IPS-18c (cell line): ENCODE results near the gene GNA12.
"Not testable (repeated sequence)": the region's sequence is repeated elsewhere in the genome, so short reads cannot be mapped to it uniquely, and the experiment has no call there.

ENCODE experiments used
- H3K4me3 ChIP-seq: 2 replicates; pipeline ENCODE4 v1.7.0; 2013; ENCODE audit warnings: low read depth, mild to moderate bottlenecking, low read length, moderate library complexity; ENCODE audit not compliant: insufficient read depth
- H3K9me3 ChIP-seq: one replicate; pipeline ENCODE4 v1.6.1; 2013; ENCODE audit warnings: mild to moderate bottlenecking, low read length, moderate library complexity; ENCODE audit not compliant: control insufficient read depth, insufficient read depth

The GNA12 gene

DNA sequence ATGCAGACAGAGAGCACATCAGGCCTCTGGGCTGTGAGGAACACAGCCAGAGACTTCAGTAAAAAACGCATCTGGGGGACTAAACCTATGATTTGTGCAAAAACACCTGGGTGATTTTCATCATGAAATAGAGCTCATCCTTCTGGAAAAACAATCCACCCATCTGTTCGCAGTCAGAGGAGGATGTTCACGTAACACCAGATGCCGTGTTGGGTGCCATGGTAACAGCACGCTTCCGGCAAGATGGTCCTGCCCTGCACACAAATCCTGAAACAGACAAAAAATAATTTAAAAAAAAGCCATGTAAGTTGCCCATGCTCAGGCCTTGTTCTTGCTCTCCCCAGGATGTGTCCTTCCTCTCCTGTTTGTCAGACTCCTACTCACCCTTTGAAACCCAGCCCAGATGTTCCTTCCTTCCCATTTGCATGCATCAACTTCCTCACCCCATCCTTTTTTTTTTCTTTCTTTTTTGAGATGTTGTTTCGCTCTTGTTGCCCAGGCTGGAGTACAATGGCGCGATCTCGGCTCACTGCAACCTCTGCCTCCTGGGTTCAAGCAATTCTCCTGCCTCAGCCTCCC, 28.3 kb upstream of the GNA12 start:
- Histone ChIP-seq H3K9me3 (no peaks in the 10 kb centered on the region), H3K4me3 (no peak overlapping the region)

DNA sequence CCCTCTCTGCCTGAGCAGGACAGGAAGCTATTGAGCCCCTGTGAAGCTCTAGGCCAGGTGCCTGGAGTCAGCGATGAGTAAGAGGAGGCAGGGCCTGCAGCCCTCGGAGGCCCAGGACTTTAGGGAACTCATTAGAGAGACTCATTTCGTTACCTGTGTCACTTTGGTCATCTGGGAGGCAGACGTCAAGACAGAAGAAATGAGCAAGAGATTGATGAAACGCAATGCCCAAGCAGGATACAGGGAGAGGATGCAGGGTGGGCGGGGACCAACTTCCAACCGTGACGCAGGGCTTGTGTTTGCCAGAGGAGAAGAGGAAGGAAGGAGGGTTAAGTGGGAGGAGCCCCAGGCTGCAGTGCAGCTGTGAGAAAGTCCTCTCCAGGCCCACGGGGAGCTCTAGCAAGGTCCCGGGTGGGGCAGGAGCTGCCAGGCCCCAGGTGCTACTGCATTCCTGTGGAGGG, 26.4 kb upstream of the GNA12 start:
- H3K9me3 ChIP-seq = no peaks in the 10 kb centered on the region

DNA sequence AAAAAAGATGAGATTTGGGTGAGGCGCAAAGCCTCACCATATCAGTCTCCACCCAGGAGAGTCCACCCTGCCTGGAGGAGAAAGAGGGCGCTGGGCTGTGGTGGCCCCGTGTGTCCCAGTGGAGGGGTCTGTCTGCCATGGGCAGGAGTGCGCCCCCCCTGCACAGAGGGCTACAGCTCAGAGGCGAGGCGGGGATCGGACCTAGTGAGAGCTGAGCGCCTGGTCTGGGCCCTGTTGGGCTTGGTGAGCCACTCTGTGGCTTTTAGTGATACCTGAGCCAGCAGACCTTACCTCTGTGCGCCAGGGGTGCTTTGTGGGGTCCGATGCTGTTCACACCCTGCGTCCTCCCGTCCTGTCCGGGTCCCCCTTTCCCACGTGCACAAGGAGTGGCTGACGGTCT, 25.9 kb upstream of the GNA12 start:
- no peak overlapping the region for H3K4me3 ChIP-seq

More for the DNA sequence above, 26.4 kb upstream of the GNA12 start:
- H3K4me3 ChIP-seq = no peak overlapping the region

DNA sequence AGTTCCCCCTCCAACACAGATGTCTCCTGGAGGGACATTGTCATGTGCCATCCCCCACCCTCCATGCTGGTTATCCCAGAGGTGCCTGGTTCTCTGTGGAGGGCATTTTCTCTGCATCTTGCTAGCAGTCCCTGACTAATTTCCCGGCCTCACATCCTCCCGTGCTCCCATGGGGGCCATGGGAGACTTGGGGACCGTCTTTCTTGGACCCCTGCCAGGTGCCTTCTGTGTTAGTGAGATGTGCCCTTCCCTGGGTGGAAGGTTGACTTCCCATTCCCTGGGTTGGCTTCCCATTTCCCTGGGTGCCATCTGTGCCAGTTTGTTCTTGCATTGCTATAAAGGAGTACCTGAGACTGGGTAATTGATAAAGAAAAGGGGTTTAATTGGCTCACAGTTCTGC, 22.5 kb upstream of the GNA12 start:
- Histone ChIP-seq H3K9me3 (no peaks in the 10 kb centered on the region), H3K4me3 (no peak overlapping the region)

More for the DNA sequence above, 25.9 kb upstream of the GNA12 start:
- no peaks in the 10 kb centered on the region for H3K9me3 ChIP-seq

DNA sequence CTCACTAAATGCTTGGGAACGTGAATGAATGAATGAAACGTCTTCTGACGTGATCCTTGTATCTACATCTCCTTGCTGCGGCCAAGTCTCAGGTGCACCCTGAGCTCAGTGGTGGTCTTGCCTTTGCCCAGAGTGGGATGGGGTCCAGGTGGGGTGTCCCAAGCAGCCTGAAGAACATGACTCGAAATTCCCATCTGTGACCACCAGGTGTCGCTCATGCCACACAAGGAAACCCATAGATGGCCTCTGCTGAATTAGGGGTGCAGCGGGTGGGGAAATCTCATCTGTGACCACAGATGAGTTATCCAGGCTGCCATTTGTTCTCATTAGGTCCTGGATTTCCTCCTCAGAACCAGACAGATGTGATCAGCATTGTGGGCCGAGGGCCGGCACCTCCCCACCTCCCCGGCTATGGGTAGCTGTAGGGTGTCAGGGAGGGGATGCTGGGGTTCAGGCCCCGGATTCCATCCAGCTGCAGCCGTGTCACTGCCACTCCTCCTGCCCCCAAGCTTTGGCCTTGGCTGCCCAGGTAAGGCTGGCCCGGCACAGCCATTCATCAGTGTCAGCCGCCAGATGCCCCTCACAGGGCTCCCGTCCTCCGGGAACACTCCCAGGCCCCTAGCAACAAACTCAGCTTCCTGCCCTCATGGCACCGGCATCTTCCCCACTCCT, 21.0 kb upstream of the GNA12 start:
- no peaks in the 10 kb centered on the region for H3K9me3 ChIP-seq

DNA sequence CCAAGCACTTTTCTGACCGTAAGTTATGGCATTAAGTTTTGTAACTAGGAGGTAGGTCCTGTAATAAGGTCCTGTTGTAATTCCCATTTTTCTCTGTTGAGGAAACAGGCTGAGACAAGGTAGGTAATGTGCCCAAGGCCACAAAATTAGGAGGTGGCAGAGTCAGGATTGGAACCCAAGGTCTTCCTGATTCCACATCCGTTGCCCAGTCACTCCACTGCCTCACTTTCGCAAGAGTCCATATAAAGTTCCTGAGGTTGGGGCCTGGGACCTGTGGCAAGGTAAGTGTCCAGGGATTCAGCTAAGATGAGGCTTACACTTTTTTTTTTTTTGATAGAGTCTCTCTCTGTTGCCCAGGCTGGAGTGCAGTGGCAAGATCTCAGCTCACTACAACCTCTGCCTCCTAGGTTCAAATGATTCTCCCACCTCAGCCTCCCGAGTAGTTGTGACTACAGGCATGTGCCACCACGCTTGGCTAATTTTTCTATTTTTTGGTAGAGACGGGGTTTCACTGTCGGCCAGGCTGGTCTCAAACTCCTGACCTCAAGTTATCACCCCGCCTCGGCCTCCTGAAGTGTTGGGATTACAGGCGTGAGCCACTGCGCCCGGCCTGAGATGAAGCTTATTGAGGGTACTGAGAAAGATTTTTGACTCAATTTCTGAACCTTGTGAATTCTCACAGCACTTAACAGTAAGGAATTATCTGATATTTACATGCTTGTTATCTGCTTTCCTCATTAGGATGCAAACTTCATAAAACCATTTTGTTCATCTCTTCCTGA, 20.3 kb upstream of the GNA12 start:
- H3K9me3 ChIP-seq = no peaks in the 10 kb centered on the region
- H3K4me3 ChIP-seq = no peak overlapping the region

More for the DNA sequence above, 21.0 kb upstream of the GNA12 start:
- no peak overlapping the region for H3K4me3 ChIP-seq

DNA sequence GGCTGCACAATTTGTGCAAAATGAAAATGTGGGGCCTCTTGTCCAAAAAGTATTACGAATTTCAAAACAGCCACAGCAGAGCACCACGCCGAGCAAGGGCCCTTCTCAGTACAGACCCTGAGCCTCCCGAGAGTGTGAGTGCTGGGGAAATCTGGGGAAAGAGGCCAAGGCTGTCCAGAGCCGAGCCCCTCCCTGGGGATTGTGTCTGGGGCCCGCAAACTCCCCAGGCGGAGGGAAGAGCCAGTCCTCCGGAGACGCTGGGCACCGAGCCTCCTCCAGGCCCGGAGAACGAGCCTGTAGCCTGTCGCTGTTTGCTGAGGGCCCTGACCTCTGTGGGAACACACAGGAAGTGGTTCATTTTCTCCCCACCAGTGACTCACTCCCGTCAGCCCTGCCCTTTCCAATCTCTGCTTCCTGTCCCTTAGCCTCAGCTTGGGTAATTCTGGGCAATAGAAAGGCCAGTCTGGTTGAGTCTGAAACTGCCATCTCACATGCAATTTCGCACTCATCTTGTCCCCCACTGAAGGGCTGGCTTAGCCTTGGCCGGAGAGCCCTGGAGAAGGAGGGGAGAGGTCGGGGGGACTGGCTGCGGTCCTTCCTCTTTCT, 19.5 kb upstream of the GNA12 start:
- Histone ChIP-seq H3K4me3 (no peak overlapping the region), H3K9me3 (no peaks in the 10 kb centered on the region)

DNA sequence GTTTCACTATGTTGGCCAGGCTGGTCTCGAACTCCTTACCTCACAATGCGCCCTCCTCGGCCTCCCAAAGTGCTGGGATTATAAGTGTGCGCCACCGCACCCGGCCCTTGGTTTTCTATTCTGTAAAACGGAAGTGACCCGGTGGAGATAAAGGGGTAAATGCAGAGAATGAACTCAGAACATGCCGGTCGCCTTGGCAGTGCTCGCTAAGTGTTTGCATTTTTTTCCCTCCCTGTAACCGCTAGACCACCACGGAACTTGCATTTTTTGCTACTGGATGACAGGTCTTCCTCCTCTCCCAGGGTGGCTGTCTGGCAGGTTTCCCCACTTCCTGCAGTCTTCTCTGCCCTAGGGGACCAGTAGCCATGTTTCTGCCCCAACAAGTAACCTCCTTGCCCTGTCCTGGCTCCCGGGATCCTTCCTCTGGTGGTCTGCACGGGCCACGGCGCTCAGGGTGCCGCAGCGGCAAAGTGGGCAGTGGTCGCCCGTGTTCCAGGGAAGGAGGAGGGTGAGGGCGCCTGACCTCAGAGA, 18.8 kb upstream of the GNA12 start:
- Histone ChIP-seq H3K9me3 (no peaks in the 10 kb centered on the region), H3K4me3 (no peak overlapping the region)

DNA sequence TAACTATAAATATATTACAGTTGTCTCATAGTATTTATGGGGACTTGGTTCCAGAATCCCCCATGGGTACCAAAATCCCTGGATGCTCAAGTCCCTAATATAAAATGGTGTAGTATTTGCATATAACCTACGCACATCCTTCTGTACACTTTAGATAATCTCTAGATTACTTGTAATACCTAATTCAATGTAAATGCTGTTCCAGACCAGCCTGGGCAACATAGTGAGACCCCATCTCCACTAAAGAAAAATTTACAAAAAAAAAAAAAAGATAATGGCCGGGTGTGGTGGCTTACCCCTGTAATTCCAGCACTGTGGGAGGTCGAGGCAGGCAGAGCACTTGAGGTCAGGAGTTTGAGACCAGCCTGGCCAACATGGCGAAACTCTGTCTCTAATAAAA, 17.4 kb upstream of the GNA12 start:
- no peak overlapping the region for H3K4me3 ChIP-seq

DNA sequence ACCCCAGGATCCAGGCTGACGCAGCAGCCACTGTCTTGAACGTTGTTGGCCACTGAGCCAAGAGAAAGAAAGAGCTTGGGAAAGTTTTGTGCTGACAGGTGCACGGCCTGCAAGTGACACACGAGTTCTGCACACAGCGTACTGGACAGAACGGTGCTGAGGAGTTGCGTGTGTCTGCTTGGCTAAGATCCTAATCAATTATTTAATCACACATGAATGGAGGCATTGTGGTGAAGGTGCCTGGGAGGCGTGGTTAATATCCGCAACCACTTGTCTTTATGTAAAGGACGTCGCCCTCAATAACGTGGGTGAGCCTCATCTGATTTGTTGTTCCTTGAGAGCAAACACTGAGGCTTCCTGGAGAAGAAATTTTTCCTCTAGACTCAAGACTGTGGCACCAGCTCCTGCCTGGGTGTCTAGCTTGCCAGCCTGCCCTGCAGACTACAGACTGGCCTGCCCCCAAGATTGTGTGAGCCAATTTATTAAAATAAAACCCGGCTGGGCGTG, 16.6 kb upstream of the GNA12 start:
- Histone ChIP-seq H3K9me3 (no peaks in the 10 kb centered on the region), H3K4me3 (no peak overlapping the region)

More for the DNA sequence above, 17.4 kb upstream of the GNA12 start:
- H3K9me3 ChIP-seq = no peaks in the 10 kb centered on the region

DNA sequence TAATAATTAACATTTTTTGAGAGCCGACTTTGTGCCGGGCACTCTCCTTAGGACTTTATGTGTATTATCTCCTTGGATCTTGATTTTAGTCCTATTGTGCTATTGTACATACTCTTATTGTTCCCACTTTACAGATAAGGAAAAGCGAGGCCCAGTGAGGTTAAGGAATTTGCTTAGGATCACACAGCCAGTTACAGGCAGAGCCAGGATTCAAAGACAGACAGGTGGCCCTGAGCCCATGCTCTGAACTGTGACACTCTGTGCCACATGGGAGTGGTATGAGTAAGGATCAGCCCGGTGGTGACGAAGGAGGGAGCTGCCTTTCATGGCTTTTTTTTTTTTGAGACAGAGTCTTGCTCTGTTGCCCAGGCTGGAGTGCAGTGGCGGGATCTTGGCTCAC, 15.8 kb upstream of the GNA12 start:
- Histone ChIP-seq H3K4me3 (no peak overlapping the region), H3K9me3 (no peaks in the 10 kb centered on the region)

DNA sequence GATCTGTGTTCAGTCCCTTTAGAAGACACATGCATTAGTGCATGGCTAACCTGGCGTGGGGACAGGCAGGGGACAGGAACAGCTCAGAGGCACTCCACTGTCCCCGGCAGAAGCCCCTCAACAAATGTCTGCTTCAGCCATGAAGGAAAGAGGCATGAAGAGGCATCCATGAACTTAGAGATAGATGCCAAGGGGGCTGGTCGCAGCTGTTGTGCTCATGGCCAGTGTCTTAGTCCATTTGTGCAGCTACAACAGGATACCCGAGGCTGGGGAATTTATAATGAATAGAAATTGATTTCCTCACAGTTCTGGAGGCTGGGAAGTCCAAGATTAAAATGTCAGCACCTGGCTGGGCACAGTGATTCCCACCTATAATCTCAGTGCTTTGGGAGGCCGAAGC, 14.5 kb upstream of the GNA12 start:
- Histone ChIP-seq H3K4me3 (no peak overlapping the region), H3K9me3 (no peaks in the 10 kb centered on the region)

DNA sequence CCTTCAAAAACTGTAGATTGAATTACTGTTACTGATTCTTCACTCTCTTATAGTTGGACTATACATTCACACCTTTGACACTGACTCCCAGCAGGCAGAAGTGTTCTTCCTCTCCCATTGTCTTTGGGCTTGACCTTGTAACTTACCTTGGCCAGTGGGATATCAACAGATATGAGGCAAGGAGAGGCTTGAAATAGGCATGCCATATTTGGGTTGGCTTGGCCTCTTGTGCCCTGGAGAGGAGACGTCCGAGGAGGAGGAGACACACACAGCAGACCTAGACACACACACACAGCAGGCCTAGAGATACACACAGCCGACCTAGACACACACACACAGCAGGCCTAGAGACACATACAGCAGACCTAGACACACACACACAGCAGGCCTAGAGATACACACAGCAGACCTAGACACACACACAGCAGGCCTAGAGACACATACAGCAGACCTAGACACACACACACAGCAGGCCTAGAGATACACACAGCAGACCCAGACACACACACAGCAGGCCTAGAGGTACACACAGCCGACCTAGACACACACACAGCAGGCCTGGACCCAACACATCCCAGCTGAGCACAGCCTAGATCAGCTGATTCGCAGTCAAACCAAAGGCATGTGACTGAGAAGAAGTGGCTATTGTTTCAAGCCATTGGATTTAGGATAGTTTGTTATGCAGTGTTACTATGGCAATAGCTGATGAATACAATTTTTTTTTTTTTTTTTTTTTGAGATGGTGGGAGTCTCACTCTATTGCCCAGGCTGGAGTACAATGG, 12.5 kb upstream of the GNA12 start:
- Histone ChIP-seq H3K9me3 (no peaks in the 10 kb centered on the region), H3K4me3 (no peak overlapping the region)

DNA sequence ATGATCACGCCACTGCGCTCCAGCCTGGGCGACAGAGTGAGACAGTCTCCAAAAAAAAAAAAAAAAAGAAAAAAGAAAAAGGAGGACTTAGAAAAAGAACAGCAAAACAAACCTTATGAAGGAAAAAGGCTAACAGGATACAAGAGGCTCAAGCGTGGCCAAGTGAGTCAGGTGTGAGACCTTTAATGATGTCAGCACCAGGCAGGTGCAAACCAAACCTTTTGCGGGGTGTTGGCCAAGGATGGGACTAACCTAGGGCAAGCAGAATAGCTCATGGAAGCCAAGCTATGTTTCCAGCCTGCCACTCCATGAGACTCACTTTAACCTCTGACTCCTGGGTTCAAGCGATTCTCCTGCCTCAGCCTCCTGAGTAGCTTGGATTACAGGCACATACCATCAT, 11.3 kb upstream of the GNA12 start:
- Histone ChIP-seq H3K4me3 (no peak overlapping the region), H3K9me3 (no peaks in the 10 kb centered on the region)

DNA sequence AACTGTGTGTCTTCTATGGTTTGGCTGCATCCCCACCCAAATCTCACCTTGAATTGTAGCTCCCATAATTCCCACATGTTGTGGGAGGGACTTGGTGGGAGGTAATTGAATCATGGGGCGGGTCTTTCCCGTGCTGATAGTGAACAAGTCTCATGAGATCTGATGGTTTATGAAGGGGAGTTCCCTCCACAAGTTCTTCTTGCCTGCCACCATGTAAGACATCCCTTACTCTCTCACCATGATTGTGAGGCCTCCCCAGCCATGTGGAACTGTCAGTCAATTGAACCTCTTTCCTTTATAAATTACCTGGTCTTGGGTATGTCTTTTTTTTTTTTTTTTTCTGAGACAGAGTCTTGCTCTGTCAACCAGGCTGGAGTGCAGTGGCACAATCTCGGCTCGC, 9.4 kb upstream of the GNA12 start:
- H3K4me3 ChIP-seq, H3K9me3 ChIP-seq: not testable (repeated sequence)

DNA sequence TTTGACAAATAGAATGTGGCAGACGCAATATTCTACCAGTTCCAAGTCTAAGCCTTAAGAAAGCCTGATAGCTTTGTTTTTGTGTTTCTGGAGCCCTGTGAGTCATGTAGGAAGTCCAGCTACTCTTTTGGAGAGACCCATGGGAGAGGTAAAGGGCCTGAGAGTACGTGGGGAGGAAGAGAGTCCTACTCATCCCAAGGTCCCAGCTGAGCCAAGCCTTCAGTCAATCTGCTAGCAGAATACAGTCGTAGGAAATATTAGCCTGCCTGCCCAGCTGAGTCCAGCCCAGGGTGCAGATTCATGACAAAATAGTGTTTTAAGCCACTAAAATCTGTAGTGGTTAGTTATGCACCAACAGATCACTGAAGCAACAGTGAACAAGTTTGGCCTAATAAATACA, 9.0 kb upstream of the GNA12 start:
- no peak overlapping the region for H3K4me3 ChIP-seq
- no peaks in the 10 kb centered on the region for H3K9me3 ChIP-seq

DNA sequence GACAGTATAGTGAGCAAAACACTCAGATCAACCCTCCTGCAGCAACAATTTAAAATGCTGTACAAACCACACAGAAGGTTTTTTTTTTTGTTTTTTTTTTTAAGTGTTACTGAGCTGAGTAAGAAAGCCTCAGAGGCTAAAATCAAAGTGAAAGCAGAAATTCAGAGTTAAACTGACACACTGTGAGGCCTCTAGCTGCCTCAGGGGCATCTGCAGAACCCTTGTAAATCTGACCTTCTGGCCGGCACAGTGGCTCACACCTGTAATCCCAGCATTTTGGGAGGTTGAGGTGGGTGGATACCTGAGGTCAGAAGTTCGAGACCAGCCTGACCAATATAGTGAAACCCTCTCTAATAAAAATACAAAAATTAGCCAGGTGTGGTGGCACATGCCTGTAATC, 7.4 kb upstream of the GNA12 start:
- H3K4me3 ChIP-seq = no peak overlapping the region
- H3K9me3 ChIP-seq = no peaks in the 10 kb centered on the region
